Spleen (tissue), 11 donors: ENCODE results near the gene BRCA1. TPM values are rescaled to one million over a fixed set of nuclear protein-coding genes. Genes with fewer than 3 reads are reported as not detected.

Source experiments
- DNase-seq: peaks from one replicate; pipeline ENCODE4 v3.0.0-alpha.2; 2020
- H3K27ac ChIP-seq, 8 donors: fragments of 200-600 bp; sonication (generic) in 7 of 8; 1 replicate in 4 of 8; 2 replicates in 4 of 8; pipeline versions ENCODE4 v1.5.0 to v1.8.0; 2016 to 2021; ENCODE audit warnings: inconsistent platforms in 4 of 8, mild to moderate bottlenecking in 4 of 8, moderate library complexity in 1 of 8
- H3K27me3 ChIP-seq, 7 donors: fragments of 200-600 bp; sonication (generic) in 6 of 7; replicated peaks in 1 of 7; 1 replicate in 4 of 7; 2 replicates in 3 of 7; pipeline versions ENCODE4 v1.5.0 to v1.8.0; 2016 to 2021; ENCODE audit warnings: inconsistent platforms in 3 of 7, mild to moderate bottlenecking in 1 of 7
- H3K36me3 ChIP-seq, 6 donors: fragments of 200-600 bp; sonication (generic) in 5 of 6; 1 replicate in 4 of 6; 2 replicates in 2 of 6; pipeline versions ENCODE4 v1.5.0 to v1.8.0; 2016 to 2021; ENCODE audit warnings: inconsistent platforms in 2 of 6
- H3K4me1 ChIP-seq, 6 donors: fragments of 200-600 bp; sonication (generic) in 5 of 6; 1 replicate in 3 of 6; 2 replicates in 3 of 6; pipeline versions ENCODE4 v1.5.0 to v1.8.0; 2016 to 2021; ENCODE audit warnings: inconsistent platforms in 3 of 6
- H3K4me3 ChIP-seq, 8 donors: fragments of 200-600 bp; sonication (generic) in 7 of 8; 1 replicate in 4 of 8; 2 replicates in 4 of 8; pipeline versions ENCODE4 v1.5.0 to v1.8.0; 2016 to 2021; ENCODE audit warnings: inconsistent platforms in 4 of 8, mild to moderate bottlenecking in 4 of 8, moderate library complexity in 2 of 8
- H3K9me3 ChIP-seq, 8 donors: fragments of 200-600 bp; sonication (generic) in 7 of 8; 1 replicate in 4 of 8; 2 replicates in 4 of 8; pipeline versions ENCODE4 v1.5.0 to v1.8.0; 2016 to 2021; ENCODE audit warnings: inconsistent platforms in 4 of 8
- POLR2A ChIP-seq, 3 donors: fragments of 450-650 bp; IDR thresholded peaks; one replicate each; pipeline ENCODE4 v1.5.1; 2017; ENCODE audit warnings: antibody characterized with exemption in 3 of 3, mild to moderate bottlenecking in 1 of 3
- POLR2AphosphoS5 ChIP-seq, 3 donors: sonication (generic); formaldehyde crosslinking; IDR thresholded peaks; one replicate each; pipeline ENCODE4 v1.5.1; 2017; ENCODE audit warnings: antibody characterized with exemption in 3 of 3
- WGBS, 5 donors: extraction: QIAGEN DNeasy Blood & Tissue Kit in 3 of 5; methylation state at CpG; one replicate each; pipeline versions ENCODE4 v1.1.5 to v1.1.7; 2013 to 2018; 5-methylcytosine and 5-hydroxymethylcytosine counted together
- intact Hi-C: fragments of 100-400 bp; cut with DNase I; formaldehyde crosslinking; loops from one replicate; pipeline ENCODE4 v1.15.0; 2023; ENCODE audit warnings: low total_unique reads
- polyA plus RNA-seq, 3 donors: library from polyadenylated mRNA; stranded (reverse); fragments of 200-250 nt; gene quantifications; one replicate each; pipeline ENCODE4 v1.2.1, GENCODE V29; 2013
- total RNA-seq, 7 donors: library from RNA; depleted of rRNA in 3 of 7; stranded (reverse); fragments of >200 nt in 3 of 7; fragmentation: NEBNext Ultra II Directional in 4 of 7; extraction: Animal tissue kit (Norgen Biotek cat#: 25700) in 4 of 7; gene quantifications; one replicate each; pipeline versions ENCODE4 v1.1.0 to v1.2.1, GENCODE V29; 2016 to 2021
- TF ChIP-seq, protein P1 (sequence below), 11 experiments: fragments of 200-600 bp in 7 of 11; fragments of 450-650 bp in 4 of 11; sonication (generic) in 4 of 11; IDR thresholded peaks in 8 of 11; conservative IDR thresholded peaks in 3 of 11; 1 replicate in 7 of 11; 2 replicates in 4 of 11; pipeline versions ENCODE4 v1.4.0 to v1.8.0; 2016 to 2021; ENCODE audit warnings: antibody characterized with exemption in 11 of 11, inconsistent platforms in 4 of 11, mild to moderate bottlenecking in 1 of 11
- donor health status: healthy with polysubstance abuse.
- donor health status: DM: no; HTN: no; CAD: no; lungs with moderate emphysema.
- donor health status: DM: no; HTN: no; CAD: no.
- donor health status: Bipolar disorder and iron deficiency.
- donor health status: healthy.
- donor health status: DM: no; HTN: no; CAD: no.
- donor health status: DM: yes; HTN: yes; CAD: no.

Gene BRCA1
- total and polyA plus RNA-seq, 10 donors, result 1.3 to 13.6 (median 9.1) TPM

DNA sequence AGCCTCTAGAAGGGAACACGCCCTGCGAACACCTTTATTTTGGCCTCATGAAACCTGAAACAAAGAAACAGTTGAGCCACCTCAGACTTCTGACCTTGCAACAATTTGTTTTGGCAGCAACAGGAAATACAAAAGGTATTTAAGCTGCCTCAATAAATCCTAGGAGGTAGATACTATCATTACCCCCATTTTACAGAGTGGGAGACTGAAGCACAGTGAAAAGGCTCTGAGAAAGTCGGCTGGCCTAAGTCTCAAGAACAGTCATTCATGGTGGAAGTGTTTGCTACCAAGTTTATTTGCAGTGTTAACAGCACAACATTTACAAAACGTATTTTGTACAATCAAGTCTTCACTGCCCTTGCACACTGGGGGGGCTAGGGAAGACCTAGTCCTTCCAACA is 81.1 kb downstream of the BRCA1 start:
- Histone ChIP-seq H3K4me3 (no peak overlapping the region), H3K4me1 (no peaks in the 10 kb centered on the region), H3K27me3 (no peaks in the 10 kb centered on the region), H3K36me3 (peaks cover 0 to 40% (median 0%) of the 10 kb centered on the region in 6 donors), H3K27ac (no peak overlapping the region), H3K9me3 (no peaks in the 10 kb centered on the region)
- 92 to 96% (median 95%) methylated on average over 4 of the region's 4 CpGs for WGBS, 5 donors
- no peak for DNase-seq
- intact Hi-C loops, result no loop called here
- TF ChIP-seq, protein P1, sequence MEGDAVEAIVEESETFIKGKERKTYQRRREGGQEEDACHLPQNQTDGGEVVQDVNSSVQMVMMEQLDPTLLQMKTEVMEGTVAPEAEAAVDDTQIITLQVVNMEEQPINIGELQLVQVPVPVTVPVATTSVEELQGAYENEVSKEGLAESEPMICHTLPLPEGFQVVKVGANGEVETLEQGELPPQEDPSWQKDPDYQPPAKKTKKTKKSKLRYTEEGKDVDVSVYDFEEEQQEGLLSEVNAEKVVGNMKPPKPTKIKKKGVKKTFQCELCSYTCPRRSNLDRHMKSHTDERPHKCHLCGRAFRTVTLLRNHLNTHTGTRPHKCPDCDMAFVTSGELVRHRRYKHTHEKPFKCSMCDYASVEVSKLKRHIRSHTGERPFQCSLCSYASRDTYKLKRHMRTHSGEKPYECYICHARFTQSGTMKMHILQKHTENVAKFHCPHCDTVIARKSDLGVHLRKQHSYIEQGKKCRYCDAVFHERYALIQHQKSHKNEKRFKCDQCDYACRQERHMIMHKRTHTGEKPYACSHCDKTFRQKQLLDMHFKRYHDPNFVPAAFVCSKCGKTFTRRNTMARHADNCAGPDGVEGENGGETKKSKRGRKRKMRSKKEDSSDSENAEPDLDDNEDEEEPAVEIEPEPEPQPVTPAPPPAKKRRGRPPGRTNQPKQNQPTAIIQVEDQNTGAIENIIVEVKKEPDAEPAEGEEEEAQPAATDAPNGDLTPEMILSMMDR (IDR thresholded peaks at IDR 0.05 in 8 of 11, conservative IDR thresholded peaks at IDR 0.05 in 3 of 11), result no peak
- TF ChIP-seq POLR2AphosphoS5 (IDR thresholded peaks at IDR 0.05) (no peak), POLR2A (IDR thresholded peaks at IDR 0.05) (no peak)

DNA sequence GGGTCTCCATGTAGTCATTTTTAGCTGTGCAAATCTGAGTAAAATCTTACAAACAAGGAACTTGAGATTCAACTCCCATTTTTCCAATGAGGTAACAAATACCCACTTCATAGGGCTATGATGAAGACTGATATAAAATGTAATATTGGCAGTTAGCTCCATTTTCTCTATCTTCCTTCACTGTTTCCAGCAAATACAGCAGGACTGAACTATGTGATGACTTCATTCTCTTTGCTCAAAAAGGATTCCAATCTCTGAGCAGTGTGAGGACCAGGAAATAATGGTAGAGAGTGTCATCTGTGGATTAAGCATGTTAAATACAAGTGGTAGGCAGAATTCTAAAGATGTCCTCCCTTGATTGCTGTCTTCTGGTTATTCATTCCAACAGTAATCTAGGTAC is 81.9 kb downstream of the BRCA1 start:
- intact Hi-C loops, result no loop called here
- H3K4me3 ChIP-seq, result no peak overlapping the region
- H3K27me3 ChIP-seq, result no peaks in the 10 kb centered on the region
- no peaks in the 10 kb centered on the region for H3K4me1 ChIP-seq
- no peak for DNase-seq
- H3K9me3 ChIP-seq, result no peaks in the 10 kb centered on the region
- TF ChIP-seq, protein P1 (IDR thresholded peaks at IDR 0.05 in 8 of 11, conservative IDR thresholded peaks at IDR 0.05 in 3 of 11), result no peak
- TF ChIP-seq POLR2A (IDR thresholded peaks at IDR 0.05) (no peak), POLR2AphosphoS5 (IDR thresholded peaks at IDR 0.05) (no peak)
- H3K27ac ChIP-seq, result no peak overlapping the region
- peaks cover 0 to 32% (median 0%) of the 10 kb centered on the region in 6 donors for H3K36me3 ChIP-seq

DNA sequence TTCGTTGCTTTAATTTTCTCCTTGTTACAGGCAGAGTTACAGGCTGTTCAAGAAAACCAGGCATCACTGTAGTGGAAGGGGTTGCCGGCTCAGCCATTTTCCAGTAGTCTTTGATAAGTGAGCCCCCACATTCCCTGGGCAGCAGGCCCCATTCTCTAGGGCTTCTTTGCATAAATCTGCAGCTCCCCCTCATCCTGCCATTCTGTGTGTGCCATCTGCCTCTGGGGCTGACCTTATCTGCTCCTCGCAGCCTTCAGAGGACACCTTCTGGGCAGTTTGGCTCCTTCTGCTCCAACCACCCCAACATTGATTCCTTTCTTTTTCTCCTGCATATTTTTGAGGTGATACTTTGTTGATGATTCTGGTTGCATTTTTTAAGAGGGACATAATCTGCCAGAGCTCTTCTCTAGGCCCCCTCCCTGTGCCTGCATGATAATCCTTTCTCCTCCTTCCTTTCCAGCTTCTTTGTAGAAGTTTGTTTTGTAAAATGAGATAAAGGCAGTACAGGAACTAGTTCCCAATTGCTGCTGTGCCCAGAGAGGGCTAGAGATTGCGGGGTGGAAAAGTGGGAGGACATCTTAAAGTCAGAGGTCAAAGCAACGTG is 83.0 kb downstream of the BRCA1 start:
- Histone ChIP-seq H3K4me1 (no peaks in the 10 kb centered on the region), H3K4me3 (no peak overlapping the region), H3K27me3 (no peaks in the 10 kb centered on the region), H3K9me3 (no peaks in the 10 kb centered on the region), H3K36me3 (peaks cover 0 to 21% (median 0%) of the 10 kb centered on the region in 6 donors), H3K27ac (no peak overlapping the region)
- intact Hi-C loops, result no loop called here
- no peak for TF ChIP-seq POLR2AphosphoS5 (IDR thresholded peaks at IDR 0.05)
- TF ChIP-seq, protein P1 (IDR thresholded peaks at IDR 0.05 in 8 of 11, conservative IDR thresholded peaks at IDR 0.05 in 3 of 11), result no peak
- no peak for TF ChIP-seq POLR2A (IDR thresholded peaks at IDR 0.05)
- no peak for DNase-seq
- 90 to 92% (median 91%) methylated on average over 5 of the region's 5 CpGs for WGBS, 5 donors

DNA sequence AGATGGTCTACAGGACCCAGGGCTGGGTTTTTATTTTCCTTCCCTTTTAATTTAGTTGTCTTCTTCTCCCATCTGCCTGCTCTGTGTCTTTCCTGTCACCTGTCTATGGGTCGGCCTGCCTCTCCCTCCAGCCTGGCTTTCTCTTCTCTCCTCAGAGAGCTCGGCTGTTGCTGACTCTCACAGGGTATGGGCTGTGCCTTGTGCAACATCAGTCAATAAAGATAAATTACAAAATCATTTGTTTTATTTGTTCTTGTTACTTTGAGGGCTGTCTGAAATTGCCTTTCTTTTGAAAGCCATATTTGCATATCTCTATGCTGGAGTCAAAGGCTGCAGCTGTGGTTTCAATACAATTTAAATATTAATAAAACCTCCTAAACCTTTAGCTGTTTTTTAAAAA is 84.5 kb downstream of the BRCA1 start:
- no peaks in the 10 kb centered on the region for H3K4me1 ChIP-seq
- no peak for DNase-seq
- intact Hi-C loops, result no loop called here
- H3K27ac ChIP-seq, result no peak overlapping the region
- TF ChIP-seq, protein P1 (IDR thresholded peaks at IDR 0.05 in 8 of 11, conservative IDR thresholded peaks at IDR 0.05 in 3 of 11), result no peak
- TF ChIP-seq POLR2AphosphoS5 (IDR thresholded peaks at IDR 0.05), result no peak
- TF ChIP-seq POLR2A (IDR thresholded peaks at IDR 0.05), result no peak
- H3K4me3 ChIP-seq, result no peak overlapping the region
- 65 to 83% (median 74%) methylated on average over 2 of the region's 2 CpGs for WGBS, 5 donors
- no peaks in the 10 kb centered on the region for H3K9me3 ChIP-seq
- peaks cover 0 to 16% (median 0%) of the 10 kb centered on the region in 6 donors for H3K36me3 ChIP-seq
- H3K27me3 ChIP-seq, result no peaks in the 10 kb centered on the region
